GM18870 (cell line): Measurements from ENCODE around the gene KLK2.

Experiments used
- ATAC-seq: cut with Tn5 transposase; IDR thresholded peaks from one replicate; pipeline ENCODE4 v1.9.1; 2021; ENCODE audit warnings: moderate library complexity; ENCODE audit not compliant: unreplicated experiment

KLK2 gene

GRCh38 chr19:50891253-50891625 lies 18.0 kb downstream of the KLK2 start:
- ATAC-seq, result no peak

DNA sequence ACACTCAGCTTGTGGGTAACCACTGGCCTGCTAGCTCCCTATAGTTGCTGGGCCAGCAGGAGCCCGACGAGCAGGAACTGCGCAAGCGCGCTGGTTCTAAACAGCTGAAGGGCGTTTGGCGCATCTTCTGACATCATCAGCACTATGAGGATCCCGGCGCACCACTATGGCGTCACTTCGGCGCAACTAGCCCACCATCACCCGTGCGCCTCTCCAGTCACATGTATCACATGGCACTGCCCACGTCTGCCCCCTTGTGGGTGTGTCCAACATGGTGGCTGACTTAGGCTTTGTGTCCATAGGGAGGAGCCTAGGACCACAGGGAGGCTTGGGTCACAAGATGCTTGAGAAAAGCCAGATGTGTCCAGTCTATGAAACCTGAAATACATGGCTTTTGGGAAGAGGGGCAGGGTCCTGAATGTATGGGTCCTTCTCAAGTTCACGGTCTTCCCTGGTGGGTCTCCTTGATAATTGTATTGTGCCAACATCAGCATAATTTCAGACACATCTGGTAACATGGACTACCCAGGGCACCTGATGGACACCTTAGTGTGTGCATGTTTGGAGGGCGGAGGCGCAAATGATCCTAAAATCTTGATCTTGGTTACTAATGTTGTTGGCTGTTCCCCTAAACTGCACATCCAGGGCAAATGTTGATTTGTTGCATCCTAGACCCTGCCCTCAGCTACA lies 20.0 kb downstream of the KLK2 start:
- ATAC-seq, result no peak

- no peak for ATAC-seq
Observed at GRCh38 chr19:50894478-50895356, 21.5 kb downstream of the KLK2 start.

DNA sequence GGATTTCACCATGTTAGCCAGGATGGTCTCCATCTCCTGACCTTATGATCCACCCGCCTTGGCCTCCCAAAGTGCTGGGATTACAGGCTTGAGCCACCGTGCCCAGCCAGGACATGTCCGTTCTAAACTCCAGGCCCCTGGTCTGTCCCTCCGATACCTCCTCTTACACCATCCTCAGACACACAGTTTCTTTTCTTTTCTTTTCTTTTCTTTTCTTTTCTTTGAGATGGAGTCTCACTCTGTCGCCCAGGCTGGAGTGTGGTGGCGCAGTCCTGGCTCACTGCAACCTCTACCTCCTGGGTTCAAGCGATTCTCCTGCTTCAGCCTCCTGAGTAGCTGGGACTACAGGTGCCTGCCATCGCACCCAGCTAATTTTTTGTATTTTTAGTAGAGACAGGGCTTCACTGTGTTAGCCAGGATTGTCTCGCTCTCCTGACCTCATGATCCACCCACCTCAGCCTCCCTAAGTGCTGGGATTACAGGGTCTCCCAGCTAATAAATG lies 22.9 kb downstream of the KLK2 start:
- peak; percentile 11 for ATAC-seq

DNA sequence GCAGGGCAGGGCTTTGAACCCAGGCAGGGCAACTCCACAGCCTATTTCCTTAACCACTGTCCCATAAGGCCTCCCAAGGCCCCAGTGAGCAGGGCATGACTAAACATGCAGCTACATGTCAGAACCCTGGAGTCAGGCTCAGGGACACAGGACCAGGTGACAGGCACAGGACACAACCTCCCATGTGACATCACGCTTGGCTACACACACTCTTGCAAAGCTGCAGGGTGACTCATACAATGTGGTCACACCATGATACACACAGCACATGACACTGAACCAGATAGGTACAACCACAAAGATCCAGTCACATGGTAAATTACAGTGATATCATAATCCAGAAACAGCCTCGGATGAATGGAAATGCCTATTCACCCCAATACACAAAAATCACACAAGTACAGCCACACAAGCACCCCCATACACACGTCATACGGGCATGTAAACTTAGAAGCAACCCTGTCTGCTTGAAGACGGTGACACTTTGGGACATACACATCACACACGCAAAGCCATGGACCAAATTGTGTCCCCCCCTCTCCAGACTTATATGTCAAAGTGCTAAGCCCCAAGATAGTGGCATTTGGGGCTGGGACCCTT lies 23.5 kb downstream of the KLK2 start:
- ATAC-seq, result peak; percentile 85

DNA sequence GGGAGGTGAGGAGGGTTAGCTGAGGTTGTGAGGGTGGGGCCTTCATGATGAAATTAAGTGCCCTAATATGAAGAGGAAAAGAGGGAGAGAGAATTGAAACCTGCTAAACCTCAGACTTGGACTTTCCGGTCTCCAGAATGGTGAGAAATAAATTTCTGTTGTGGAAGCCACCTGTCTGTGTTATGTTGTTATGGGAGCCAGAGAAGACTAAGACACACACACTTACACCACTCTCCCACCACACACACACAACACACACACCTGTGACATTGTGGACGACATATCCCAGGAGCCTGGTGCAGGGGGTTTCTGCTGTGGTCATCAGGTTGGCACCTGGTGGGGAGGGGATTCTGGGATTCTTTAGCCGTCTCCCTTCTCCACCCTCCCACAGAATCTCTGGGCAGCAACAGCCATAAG lies 24.0 kb downstream of the KLK2 start:
- ATAC-seq, result peak; percentile 23

- no peak for ATAC-seq
Observed at GRCh38 chr19:50897612-50898011, 24.4 kb downstream of the KLK2 start.

- ATAC-seq, result no peak
Observed at GRCh38 chr19:50898018-50898417, 24.8 kb downstream of the KLK2 start.

- ATAC-seq, result no peak
Observed at GRCh38 chr19:50899569-50899968, 26.3 kb downstream of the KLK2 start.

- no peak for ATAC-seq
Observed at GRCh38 chr19:50902640-50903039, 29.4 kb downstream of the KLK2 start.

DNA sequence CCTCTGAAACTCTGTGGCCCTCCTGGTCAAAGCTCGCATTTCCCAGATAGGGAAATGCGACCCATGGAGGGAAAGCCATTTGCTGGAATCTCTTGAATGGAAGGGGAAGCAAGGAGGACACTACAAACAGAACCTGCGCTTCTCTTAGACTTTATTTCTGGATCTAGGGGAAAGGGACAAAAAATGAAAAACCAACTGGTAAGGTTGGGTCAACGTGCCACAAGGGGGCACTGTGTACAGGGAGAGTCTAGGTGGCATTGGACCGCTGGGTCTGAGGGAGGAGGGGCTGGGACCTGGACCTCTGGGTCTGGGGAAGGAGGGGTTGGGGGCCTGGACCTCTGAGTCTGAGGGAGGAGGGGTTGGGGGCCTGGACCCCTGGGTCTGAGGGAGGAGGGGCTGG lies 33.0 kb downstream of the KLK2 start:
- no peak for ATAC-seq

GRCh38 chr19:50908336-50908735 lies 35.1 kb downstream of the KLK2 start:
- ATAC-seq, result no peak

GRCh38 chr19:50909240-50910070 lies 36.2 kb downstream of the KLK2 start:
- no peak for ATAC-seq

- no peak for ATAC-seq
Observed at GRCh38 chr19:50910722-50911121, 37.5 kb downstream of the KLK2 start.

DNA sequence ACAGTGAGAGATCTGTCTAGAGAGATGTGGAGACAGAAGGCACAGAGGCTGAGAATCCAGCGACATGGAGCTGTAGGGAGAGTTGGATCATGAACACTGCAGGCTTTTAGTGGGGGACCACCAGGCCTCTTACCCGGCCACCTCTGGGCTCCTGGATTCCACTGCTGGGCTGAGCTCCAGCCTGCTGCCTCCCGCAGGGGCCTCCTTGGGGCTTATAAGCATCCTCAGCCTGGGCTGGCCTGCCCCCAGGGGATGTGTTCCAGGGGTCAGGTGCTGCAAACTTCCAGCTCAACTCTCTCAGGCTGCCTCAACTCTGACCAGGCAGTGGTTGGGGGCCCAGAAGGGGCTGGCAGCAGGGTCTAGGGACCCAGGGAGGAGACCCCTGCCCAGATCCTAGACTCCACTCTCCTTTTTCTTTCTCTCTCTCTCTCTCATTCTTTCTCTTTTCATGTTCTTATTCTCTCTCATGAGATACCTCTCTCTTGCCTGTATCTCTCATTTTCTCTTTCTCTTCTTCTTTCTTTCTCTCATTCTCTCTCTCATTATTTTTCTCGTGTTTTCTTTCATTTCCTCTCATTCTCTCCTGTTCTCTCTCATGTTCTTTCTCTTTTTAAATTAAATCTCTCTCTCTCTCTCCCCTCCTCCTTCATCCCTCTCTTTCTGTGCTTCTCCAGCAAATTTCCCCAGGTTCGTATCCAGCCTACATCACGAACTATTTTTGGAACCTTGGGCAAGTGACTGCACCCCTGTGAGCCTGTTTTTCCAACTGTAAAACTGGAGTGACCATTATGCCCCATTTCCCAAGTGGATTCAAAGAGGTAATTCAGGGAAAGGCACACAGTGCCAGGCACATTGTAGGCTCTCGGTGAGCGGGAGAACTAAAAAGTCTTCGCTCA lies 38.2 kb downstream of the KLK2 start, which contains the start of gene KLK4:
Gene KLK4 (minus strand): TSS at position 190 of the 896 bp plus-strand sequence. CDS start 657 bp downstream, outside the sequence.
- ATAC-seq, result no peak

GRCh38 chr19:50912102-50912599 lies 38.9 kb downstream of the KLK2 start:
- no peak for ATAC-seq

DNA sequence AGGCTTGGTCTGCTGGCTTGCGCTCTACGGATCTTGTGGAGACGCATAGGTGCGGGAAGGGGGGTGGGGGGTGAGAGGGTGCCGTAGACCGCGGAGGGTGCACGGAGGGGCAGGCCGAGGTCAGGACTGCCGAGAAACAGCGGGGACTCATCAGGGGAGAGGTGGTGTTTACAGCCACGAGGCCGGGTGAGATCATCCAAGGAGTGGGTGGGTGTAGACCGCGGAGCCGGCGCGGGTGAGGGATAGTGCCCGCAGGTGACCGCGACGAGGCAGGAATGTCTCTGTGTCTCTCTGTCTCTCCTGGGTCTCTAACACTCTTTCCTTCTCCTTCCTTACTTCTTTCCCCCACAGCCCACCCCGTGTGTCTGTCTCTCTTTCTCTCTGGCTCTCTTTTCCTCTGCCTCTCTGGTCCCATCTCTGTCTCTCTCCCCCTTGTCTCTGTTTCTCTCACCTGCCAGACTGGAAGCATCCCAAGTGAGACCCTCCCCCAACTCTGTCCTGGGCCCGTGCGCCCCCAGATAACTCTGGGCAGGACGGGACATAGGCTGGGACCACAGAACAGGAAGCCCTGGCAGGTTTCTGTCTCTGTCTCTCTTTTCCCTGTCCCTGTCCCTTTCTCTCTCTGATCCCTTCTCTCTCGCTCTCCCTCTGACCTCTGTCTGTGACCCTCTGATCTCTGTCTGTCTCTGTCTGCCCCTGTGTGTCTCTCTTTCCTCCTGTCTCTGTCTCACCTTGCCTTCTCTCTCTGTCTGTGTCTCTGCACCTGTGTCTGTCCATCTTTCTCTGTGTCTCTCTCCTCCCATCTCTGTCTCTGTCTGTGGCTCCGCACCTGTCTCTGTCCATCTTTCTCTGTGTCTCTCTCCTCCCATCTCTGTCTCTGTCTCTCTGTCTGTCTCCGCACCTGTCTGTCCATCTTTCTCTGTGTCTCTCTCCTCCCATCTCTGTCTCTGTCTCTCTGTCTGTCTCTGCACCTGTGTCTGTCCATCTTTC lies 39.8 kb downstream of the KLK2 start:
- ATAC-seq, result no peak

DNA sequence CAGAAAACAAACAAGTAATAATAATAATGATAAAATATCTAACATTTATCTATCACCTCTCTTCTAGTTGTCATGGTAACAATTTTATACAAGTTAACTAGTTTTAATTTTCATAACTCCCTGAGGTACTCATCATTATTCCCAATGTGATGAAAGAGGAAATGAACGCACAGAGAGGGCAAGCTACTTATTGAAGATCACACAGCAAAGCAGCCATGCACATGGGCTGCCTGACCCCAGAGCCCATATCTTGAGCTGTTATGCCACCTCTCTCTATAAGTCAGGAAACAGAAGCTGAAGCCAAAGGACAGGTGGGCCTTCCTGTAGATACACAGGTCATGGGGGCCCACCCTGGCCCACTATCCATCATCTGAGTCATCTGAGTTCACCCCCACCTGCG lies 42.8 kb downstream of the KLK2 start:
- ATAC-seq, result no peak
